Right ventricle myocardium superior (tissue), 1 donor: Measurements from ENCODE around the gene TMCC2. TPM values are rescaled to one million over a fixed set of nuclear protein-coding genes. Genes with fewer than 3 reads are reported as not detected.

Source experiments
- ATAC-seq: fragments of 200-7000 bp; cut with Tn5 transposase; one replicate; pipeline ENCODE4 v1.9.1; 2020; ENCODE audit warnings: mild to moderate bottlenecking; ENCODE audit not compliant: poor library complexity
- DNase-seq: peaks from one replicate; pipeline ENCODE4 v3.0.0-alpha.2; 2020
- intact Hi-C: fragments of 100-400 bp; cut with DNase I; formaldehyde crosslinking; loops from one replicate; pipeline ENCODE4 v1.11.2; 2022
- total RNA-seq: library from RNA; stranded (reverse); fragmentation: NEBNext Ultra II Directional; extraction: Animal tissue kit (Norgen Biotek cat#: 25700); gene quantifications from one replicate; pipeline ENCODE4 v1.2.1, GENCODE V29; 2021
- donor health status: DM: no; HTN: yes; CAD: no; lungs with severe emphysema.

Gene TMCC2
- total RNA-seq, 1 donor from 2014 or later = 1.3 TPM

- DNase-seq (peak; percentile 94), ATAC-seq (peak; percentile 93)
- intact Hi-C loops = loop anchor here (5.0 to 10.0 kb wide), 2 partner anchors 111 to 269 kb away; no protein-coding TSS in a partner anchor
These were observed 28.4 kb downstream of the TMCC2 start for GRCh38 chr1:205255941-205256780.

- intact Hi-C loops = loop anchor here (5.0 to 10.0 kb wide), 2 partner anchors 112 to 270 kb away; no protein-coding TSS in a partner anchor
- ATAC-seq (no peak), DNase-seq (peak; percentile 29)
These were observed 29.3 kb downstream of the TMCC2 start for GRCh38 chr1:205256951-205257625.

GRCh38 chr1:205257735-205258134 lies 30.0 kb downstream of the TMCC2 start:
- peak; percentile 3 for DNase-seq

GRCh38 chr1:205258261-205258691 lies 30.5 kb downstream of the TMCC2 start:
- no peak for ATAC-seq
- peak; percentile 14 for DNase-seq
- intact Hi-C loops = loop anchor here (5.0 to 10.0 kb wide), 2 partner anchors 113 to 271 kb away; no protein-coding TSS in a partner anchor

More at GRCh38 chr1:205257735-205258134, 30.0 kb downstream of the TMCC2 start:
- no peak for ATAC-seq
- intact Hi-C loops = loop anchor here (5.0 to 10.0 kb wide), 2 partner anchors 113 to 270 kb away; no protein-coding TSS in a partner anchor

GRCh38 chr1:205258719-205259118 lies 31.0 kb downstream of the TMCC2 start:
- intact Hi-C loops = loop anchor here (5.0 to 10.0 kb wide), 2 partner anchors 114 to 271 kb away; no protein-coding TSS in a partner anchor
- no peak for ATAC-seq
- DNase-seq = peak; percentile 34

DNA sequence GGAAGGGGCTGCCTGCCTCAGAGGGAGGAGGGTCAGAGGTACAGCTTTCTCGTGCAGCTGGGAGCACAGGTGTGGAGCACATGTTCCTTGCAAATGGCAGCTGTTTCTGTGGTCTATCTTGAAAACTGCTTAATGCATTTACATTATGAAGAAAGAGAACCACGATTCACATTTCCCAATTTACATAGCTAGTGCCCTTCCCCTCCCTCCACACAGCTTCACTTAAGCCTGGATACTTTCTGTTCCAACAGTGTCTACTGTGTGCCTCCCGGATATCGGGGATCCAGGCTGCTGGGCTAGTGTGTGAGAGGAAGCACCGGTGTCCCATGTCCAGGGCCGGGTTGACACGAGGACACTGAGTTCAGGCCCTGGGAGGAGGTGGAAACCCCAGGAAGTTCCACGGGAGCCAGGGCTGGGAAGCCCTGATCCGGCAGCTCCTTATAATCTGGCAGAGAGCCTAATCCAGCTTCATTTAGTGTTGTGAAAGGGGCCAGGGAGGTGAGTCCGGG lies 31.6 kb downstream of the TMCC2 start:
- intact Hi-C loops = loop anchor here (5.0 to 10.0 kb wide), 2 partner anchors 115 to 272 kb away; no protein-coding TSS in a partner anchor
- DNase-seq (peak; percentile 59), ATAC-seq (peak; percentile 6)

- DNase-seq = peak; percentile 4
- ATAC-seq = no peak
These were observed 32.3 kb downstream of the TMCC2 start for GRCh38 chr1:205259998-205260397.

DNA sequence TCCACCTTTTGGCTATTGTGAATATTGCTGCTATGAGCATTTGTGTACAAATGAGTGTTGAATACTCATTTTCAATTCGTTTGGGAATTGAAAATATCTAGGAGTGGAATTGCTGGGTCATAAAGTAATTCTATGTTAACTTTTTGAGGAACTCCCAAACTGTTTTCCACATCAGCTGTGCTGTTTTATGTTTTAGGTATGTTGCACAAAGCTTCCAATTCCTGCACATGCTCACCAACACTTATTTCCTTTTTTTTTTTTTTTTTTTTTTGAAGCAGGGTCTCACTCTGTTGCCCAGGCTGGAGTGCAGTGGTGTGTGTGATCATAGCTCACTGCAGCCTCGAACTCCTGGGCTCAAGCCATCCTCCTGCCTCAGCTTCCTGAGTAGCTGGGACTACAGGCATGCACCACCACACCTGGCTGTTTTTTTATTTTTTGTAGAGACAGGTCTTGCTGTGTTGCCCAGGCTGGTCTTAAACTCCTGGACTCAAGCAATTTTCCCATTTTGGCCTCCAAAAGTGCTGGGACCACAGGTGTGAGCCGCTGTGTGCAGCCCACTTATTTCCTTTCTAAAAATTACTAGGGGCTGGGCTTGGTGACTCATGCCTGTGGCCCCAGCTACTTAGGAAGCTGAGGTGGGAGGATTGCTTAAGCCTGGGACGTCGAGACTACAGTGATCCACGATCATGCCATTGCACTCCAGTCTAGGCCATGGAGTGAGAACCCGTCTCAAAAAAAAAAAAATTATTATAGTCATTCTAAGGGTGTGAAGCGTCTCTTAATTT lies 33.4 kb downstream of the TMCC2 start:
- DNase-seq (peak; percentile 3), ATAC-seq (no peak)
- intact Hi-C loops = no loop called here

More at GRCh38 chr1:205259998-205260397, 32.3 kb downstream of the TMCC2 start:
- intact Hi-C loops = loop anchor here (5.0 to 10.0 kb wide), 2 partner anchors 115 to 273 kb away; no protein-coding TSS in a partner anchor

DNA sequence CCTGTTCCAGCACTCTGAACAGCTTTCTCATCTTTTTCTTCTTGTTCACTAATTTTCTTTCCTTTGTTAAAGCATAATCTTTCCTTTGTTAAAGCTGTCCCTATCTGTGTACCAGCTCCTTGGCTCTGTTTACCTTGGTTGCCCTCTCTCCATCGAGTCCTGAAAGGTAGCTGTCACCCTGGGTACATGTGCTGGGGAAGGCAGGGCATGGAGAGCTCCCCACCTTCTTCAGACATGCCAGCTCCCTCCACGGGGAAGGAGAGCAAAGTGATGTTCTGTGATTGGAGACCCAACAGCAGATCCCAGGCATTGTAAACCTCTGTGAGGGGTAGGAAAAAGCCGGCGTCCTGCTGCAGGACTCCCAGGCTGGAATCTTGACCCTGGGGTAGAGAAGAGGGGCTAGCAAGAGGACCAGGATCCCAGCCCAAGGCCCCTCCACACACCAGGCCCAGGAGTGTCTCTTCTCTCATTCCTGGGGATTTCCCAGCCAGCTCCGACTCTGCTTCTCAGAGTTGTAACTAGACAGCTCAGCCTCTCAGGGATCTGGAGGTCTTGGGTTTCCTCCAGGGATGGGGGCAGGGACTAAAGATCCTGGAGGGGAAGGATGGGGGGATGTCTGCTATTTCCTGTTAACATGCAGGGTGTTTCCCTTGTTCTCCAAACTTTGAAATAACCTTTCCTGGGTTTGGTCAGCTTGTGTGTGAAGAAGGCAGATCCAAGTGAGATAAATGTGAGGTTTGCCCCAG lies 34.4 kb downstream of the TMCC2 start:
- peak; percentile 11 for DNase-seq
- no peak for ATAC-seq
- intact Hi-C loops = no loop called here

- intact Hi-C loops = no loop called here
- DNase-seq = peak; percentile 33
- ATAC-seq = no peak
These were observed 35.0 kb downstream of the TMCC2 start for GRCh38 chr1:205262731-205263171.

GRCh38 chr1:205263580-205264190 lies 35.9 kb downstream of the TMCC2 start:
- DNase-seq (peak; percentile 18), ATAC-seq (no peak)
- intact Hi-C loops = no loop called here

DNA sequence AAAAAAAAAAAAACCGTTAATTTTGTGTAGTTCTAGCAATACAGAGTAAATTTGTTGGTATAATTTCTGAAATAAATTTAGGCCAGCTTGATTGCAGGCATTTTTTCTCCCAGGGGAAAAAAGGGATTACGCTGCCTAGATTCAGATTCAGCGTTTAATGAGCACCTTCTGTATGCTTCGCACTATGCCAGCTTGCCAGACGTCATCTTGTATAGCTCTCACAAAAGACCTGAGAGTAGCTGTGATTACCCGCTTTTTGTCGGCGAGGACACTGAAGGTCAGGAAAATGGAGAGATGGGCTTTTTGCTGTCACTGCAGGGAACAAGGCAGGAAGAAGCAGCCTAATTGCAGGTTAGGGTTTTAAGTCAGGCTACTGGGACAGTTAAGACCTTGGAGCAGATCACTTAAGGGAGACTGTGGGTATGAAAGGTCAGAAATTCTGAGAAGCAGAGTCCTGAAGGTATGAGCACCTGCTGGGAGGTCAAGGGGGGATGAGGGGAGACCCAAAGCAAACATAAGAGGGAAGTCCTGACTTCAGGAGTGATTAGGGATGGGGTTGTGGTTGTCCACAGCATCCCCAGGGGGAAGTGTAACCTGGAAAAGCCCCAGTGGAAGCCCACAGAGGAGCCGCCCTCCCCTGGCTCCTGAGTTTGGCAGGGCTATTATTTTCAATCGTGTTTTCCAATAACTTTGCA lies 39.0 kb downstream of the TMCC2 start:
- intact Hi-C loops = no loop called here
- DNase-seq = no peak
- ATAC-seq = no peak

- no peak for DNase-seq
- intact Hi-C loops = no loop called here
- no peak for ATAC-seq
These were observed 39.7 kb downstream of the TMCC2 start for GRCh38 chr1:205267306-205267902.

- intact Hi-C loops = no loop called here
- ATAC-seq (no peak), DNase-seq (no peak)
These were observed 41.3 kb downstream of the TMCC2 start for GRCh38 chr1:205268846-205269680.

DNA sequence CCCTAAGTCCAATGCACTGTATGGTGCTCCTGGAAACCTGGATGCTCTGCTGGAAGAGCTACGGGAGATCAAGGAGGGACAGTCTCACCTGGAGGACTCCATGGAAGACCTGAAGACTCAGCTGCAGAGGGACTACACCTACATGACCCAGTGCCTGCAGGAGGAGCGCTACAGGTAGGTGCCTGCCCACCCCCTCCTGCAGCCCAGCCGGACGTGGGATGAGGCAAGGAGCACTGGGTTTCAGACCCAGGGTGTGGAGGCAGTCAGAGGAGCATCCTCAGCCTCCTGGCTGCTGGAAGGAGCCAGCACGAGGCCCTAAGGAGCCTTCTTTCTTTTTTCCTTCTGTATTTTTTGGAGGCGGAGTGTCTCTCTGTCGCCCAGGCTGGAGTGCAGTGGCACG lies 42.0 kb downstream of the TMCC2 start:
- ATAC-seq (no peak), DNase-seq (no peak)
- intact Hi-C loops = no loop called here
